Bronchial epithelial cell (primary cell): ENCODE data around the gene PYY. TPM values are rescaled to one million over a fixed set of nuclear protein-coding genes. Genes with fewer than 3 reads are reported as not detected.
"Not testable (repeated sequence)": the region's sequence is repeated elsewhere in the genome, so short reads cannot be mapped to it uniquely, and the experiment has no call there.

Source experiments
- DNase-seq: peaks from one replicate; pipeline ENCODE4 v3.0.0-alpha.2; 2010; ENCODE audit warnings: low read depth
- FAIRE-seq: peaks from 2 replicates; lab custom pipeline; 2011; peaks lifted over from hg19 to GRCh38; lab: Jason Lieb, UNC
- H3K27me3 ChIP-seq: 2 replicates; pipeline ENCODE4 v1.5.1; 2011; ENCODE audit warnings: low read length; ENCODE audit not compliant: control insufficient read depth, insufficient read depth
- H3K36me3 ChIP-seq: 2 replicates; pipeline ENCODE4 v1.5.1; 2011; ENCODE audit warnings: low read length; ENCODE audit not compliant: control insufficient read depth, insufficient read depth
- H3K4me3 ChIP-seq: 2 replicates; pipeline ENCODE4 v1.5.1; 2011; ENCODE audit warnings: mild to moderate bottlenecking, low read depth, low read length, control low read depth
- CTCF ChIP-seq: IDR thresholded peaks from 2 replicates; pipeline ENCODE4 v1.5.1; 2011; ENCODE audit warnings: mild to moderate bottlenecking, moderate library complexity, low read length, control low read depth, inconsistent platforms; ENCODE audit not compliant: insufficient read depth, severe bottlenecking
- total RNA-seq: library from RNA; depleted of rRNA; stranded (reverse); fragments of >200 nt; gene quantifications from 2 replicates; pipeline ENCODE4 v1.2.1, GENCODE V29; 2014

Gene PYY
- total RNA-seq, 1 donor from 2014 or later = 0.79 TPM

DNA sequence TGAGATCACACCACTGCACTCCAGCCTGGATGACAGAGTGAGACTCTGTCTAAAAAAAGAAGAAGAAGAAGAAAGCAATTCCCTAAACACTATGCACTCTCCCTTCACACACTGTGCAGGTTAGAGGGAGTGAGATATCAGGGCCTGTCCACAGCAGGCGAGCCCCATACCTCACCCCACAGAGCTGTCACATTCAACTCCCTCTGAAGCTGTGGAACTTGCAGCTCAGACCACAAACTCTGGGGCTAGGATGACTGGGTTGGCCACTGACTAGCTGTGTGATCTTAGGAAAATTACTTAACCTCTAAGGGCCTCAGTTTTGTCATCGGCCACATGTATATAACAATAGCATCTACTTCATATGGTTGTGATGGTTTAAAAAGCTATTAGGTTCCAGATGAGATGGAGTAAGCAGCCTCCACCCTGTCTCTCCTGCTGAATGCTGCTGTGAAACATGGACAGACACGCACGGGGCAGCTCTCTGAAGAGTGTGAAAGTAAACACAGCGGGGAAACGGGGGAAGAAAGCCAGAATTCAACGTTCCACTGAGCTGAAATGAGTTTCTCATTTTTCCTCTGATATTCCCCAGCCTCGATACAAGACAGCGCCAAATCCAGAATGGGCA is 13.6 kb upstream of the PYY start:
- FAIRE-seq (no peak), DNase-seq (no peak)
- Histone ChIP-seq H3K27me3 (peaks cover 2% of the 10 kb centered on the region), H3K4me3 (no peak overlapping the region), H3K36me3 (no peaks in the 10 kb centered on the region)
- no peak for TF ChIP-seq CTCF

DNA sequence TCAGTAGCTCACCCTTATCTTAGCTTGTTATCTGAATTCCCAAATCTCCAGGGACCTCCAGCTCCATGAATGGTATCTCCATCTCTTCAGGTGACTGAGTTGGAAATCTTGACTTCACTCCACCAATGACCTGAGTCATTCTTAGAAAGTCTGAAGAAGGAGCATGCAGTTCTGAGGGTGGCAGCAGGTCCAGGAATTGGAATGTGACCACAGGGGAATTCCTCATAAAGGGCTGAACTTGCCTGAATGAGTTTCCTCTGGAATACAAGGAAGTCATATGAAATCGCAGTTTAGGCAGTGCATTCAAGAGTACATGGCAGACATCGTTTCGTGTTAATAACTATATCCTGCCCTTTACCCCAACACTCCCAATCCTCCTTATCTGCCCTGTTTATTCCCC is 12.5 kb upstream of the PYY start:
- no peak overlapping the region for H3K4me3 ChIP-seq
- no peak for TF ChIP-seq CTCF
- FAIRE-seq (no peak), DNase-seq (peak; percentile 55)
- H3K36me3 ChIP-seq = no peaks in the 10 kb centered on the region
- H3K27me3 ChIP-seq = peaks cover 2% of the 10 kb centered on the region

GRCh38 chr17:43962479-43962878 is 8.7 kb upstream of the PYY start:
- DNase-seq (no peak), FAIRE-seq (no peak)
- no peak for TF ChIP-seq CTCF
- no peaks in the 10 kb centered on the region for H3K36me3 ChIP-seq
- peaks cover 2% of the 10 kb centered on the region for H3K27me3 ChIP-seq
- H3K4me3 ChIP-seq = no peak overlapping the region

DNA sequence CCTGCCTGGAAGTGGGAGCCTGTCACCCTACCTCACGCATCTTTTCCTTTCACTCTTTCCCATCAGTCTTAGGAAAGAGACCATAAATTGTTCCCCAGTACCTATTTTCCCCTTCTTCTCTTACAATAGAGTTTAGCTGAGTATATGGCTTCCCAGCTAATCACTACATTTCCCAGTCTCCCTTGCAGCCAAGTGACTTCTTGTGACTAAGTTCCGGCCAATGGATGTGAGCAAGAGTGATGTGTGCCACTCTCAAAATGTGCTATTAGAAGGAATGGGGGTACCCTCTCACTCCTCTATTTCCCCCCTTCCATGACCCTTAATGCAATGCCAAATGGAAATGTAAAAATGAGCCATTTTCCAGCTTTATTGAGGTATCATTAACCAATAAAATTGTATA is 8.2 kb upstream of the PYY start:
- TF ChIP-seq CTCF = no peak
- DNase-seq = no peak
- no peaks in the 10 kb centered on the region for H3K36me3 ChIP-seq
- H3K4me3 ChIP-seq = no peak overlapping the region
- no peak for FAIRE-seq
- H3K27me3 ChIP-seq = peaks cover 2% of the 10 kb centered on the region

DNA sequence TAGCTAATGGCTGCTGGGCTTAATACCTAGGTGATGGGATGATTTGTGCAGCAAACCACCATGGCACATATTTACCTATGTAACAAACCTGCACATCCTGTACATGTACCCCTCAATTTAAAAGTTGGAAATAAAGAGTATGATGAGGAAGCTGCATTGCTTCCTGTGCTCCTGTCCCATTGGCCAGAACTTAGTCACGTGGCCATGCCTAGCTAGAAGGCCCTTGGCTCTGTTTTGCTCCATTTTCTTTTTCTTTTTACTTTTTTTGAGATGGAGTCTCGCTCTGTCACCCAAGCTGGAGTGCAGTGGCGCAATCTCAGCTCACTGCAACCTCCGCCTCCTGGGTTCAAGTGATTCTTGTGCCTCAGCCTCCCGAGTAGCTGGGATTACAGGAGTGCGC is 7.6 kb upstream of the PYY start:
- not testable (repeated sequence) for FAIRE-seq, H3K4me3 ChIP-seq, DNase-seq, H3K36me3 ChIP-seq, H3K27me3 ChIP-seq

DNA sequence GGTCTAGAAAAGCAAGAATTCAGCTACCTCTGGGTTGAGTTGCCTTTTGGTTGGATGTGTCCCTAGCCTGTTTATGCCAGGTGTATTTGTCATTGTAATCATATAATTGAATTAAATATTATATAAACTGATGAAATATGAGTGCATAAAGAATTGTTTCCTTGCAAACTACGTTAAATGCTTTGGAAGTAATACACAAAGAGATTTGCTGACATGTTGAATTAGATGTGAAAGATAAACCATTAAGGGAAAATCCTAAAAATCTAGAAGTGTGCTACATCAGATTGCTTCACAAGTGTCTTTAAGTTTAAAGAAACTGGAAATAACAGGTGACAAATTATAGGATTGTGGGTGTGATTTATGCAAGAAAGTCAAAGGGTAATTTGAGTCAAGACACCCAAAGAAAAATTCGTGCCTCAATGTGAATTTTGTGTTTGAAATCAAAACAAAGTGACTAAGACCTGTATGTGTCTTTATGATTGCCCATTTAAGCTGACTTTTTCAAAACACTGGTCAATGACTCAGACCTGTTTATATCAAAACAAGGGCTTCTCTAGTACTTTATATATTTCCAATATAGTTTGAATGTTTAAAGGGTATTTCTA is 5.1 kb upstream of the PYY start:
- DNase-seq (no peak), FAIRE-seq (no peak)
- Histone ChIP-seq H3K4me3 (no peak overlapping the region), H3K36me3 (no peaks in the 10 kb centered on the region), H3K27me3 (peaks cover 6% of the 10 kb centered on the region)
- no peak for TF ChIP-seq CTCF
